H1 (cell line): ENCODE results near the gene CAPZA2. TPM values are rescaled to one million over a fixed set of nuclear protein-coding genes. Genes with fewer than 3 reads are reported as not detected.

ENCODE experiments used
- CEBPB ChIP-seq: IDR thresholded peaks from 2 replicates; pipeline ENCODE4 v1.6.1; 2012; ENCODE audit warnings: low read depth, low read length
- HDAC2 ChIP-seq, 2 experiments: fragments of 300-600 bp in 1 of 2; sonication (generic) in 1 of 2; IDR thresholded peaks; 2 replicates each; pipeline ENCODE4 v1.6.1; 2011 to 2012; ENCODE audit warnings: low read depth in 2 of 2, low read length in 2 of 2, mild to moderate bottlenecking in 2 of 2, moderate library complexity in 2 of 2, borderline replicate concordance in 1 of 2, inconsistent platforms in 1 of 2
- SIX5 ChIP-seq: IDR thresholded peaks from 2 replicates; pipeline ENCODE4 v1.6.1; 2011; ENCODE audit warnings: mild to moderate bottlenecking, low read depth, low read length
- TBP ChIP-seq: IDR thresholded peaks from 2 replicates; pipeline ENCODE4 v1.6.1; 2011; ENCODE audit warnings: low read depth, low read length, improper control_type of control experiment
- ZNF274 ChIP-seq: IDR thresholded peaks from 2 replicates; pipeline ENCODE4 v1.7.0; 2012; ENCODE audit warnings: low read length, borderline replicate concordance; ENCODE audit errors: extremely low read depth
- polyA plus RNA-seq, 7 experiments: library from polyadenylated mRNA; depleted of rRNA in 3 of 7; stranded (reverse) in 5 of 7; unstranded in 2 of 7; fragments of >200 nt in 5 of 7; fragments of 200-250 nt in 2 of 7; gene quantifications; 1 replicate in 5 of 7; 2 replicates in 1 of 7; 4 replicates in 1 of 7; pipeline versions ENCODE4 v1.2.1 to v1.2.3, GENCODE V29; 2011 to 2013; ENCODE audit warnings: missing spikeins in 2 of 7, mixed read lengths in 2 of 7
- total RNA-seq: library from RNA; stranded (reverse); fragmentation: NEBNext Ultra II Directional; extraction: Animal tissue kit (Norgen Biotek cat#: 25700); gene quantifications from 2 replicates; pipeline ENCODE4 v1.2.1, GENCODE V29; 2021

The CAPZA2 gene
- total and polyA plus RNA-seq, 2 of the 8 experiments (the other 6 are each of a cell fraction or from before 2014, with no cell fraction given) = 33.2 to 145 TPM

DNA sequence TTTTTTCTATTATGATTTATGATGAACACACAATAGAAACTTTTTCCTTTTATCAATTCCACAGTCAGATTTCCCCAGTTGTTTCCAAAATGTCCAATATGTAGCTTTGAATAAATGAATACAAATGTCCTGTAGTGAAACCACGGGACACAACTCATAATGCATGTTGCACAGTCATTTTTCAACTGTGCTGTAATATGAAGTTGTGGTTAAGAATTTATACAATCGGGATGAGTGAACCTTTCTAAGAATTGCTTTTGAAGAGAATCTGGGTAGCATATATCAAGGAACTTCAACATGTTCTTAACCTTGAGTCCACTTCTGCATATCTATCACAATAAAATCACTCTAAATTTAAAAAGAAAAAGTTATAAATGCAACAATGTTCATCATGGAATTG, 76.3 kb downstream of the CAPZA2 start (continued):
- no peak for TF ChIP-seq CEBPB
- no peak for TF ChIP-seq TBP
- TF ChIP-seq HDAC2 (IDR thresholded peaks at IDR 0.05; ENCODE audit: borderline replicate concordance in 1 of 2, low read depth in 2 of 2, low read length in 2 of 2) = no peak
- TF ChIP-seq SIX5 = no peak
- no peak for TF ChIP-seq ZNF274
